Measurements from ENCODE around the gene MAP4K1.

GRCh38 chr19:38647966-38648768 is 30.4 kb upstream of the MAP4K1 start:
- TF ChIP-seq, protein P1, sequence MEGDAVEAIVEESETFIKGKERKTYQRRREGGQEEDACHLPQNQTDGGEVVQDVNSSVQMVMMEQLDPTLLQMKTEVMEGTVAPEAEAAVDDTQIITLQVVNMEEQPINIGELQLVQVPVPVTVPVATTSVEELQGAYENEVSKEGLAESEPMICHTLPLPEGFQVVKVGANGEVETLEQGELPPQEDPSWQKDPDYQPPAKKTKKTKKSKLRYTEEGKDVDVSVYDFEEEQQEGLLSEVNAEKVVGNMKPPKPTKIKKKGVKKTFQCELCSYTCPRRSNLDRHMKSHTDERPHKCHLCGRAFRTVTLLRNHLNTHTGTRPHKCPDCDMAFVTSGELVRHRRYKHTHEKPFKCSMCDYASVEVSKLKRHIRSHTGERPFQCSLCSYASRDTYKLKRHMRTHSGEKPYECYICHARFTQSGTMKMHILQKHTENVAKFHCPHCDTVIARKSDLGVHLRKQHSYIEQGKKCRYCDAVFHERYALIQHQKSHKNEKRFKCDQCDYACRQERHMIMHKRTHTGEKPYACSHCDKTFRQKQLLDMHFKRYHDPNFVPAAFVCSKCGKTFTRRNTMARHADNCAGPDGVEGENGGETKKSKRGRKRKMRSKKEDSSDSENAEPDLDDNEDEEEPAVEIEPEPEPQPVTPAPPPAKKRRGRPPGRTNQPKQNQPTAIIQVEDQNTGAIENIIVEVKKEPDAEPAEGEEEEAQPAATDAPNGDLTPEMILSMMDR (conservative IDR thresholded peaks at IDR 0.05; ENCODE audit: low read depth, low read length) = no peak
- TF ChIP-seq EZH2 (IDR thresholded peaks at IDR 0.05; ENCODE audit: borderline replicate concordance, low read depth, low read length, poor library complexity, severe bottlenecking) = no peak

Measured in A673 (cell line).